Epithelial cell of prostate (primary cell): Measurements from ENCODE around the gene ATP8A1.
"Not testable (repeated sequence)": the region's sequence is repeated elsewhere in the genome, so short reads cannot be mapped to it uniquely, and the experiment has no call there.

Experiments used
- DNase-seq: peaks from one replicate; pipeline ENCODE4 v3.0.0-alpha.2; 2011; ENCODE audit warnings: low read depth, low spot score
- H3K27ac ChIP-seq: fragments of 450-650 bp; 2 replicates; pipeline ENCODE4 v1.5.1; 2017; ENCODE audit warnings: mild to moderate bottlenecking

Gene ATP8A1

DNA sequence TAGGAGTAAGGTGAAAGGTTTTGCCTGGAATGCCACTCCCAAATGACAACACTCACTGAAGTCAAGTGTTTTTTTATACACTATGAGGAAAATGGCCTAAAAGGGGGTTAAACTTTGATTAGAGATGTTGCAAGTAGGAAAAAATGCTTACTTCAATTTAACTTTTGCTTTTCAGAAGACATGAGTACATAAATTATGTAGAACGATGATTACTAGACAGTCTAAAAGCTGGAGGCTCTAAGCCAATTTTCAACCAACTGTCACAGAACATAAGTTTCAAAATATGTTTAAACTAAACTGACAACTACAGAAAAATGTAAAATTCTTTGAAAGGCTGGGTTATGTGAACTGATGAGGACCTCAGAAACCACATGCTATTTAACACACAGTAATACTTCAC is 176.2 kb downstream of the ATP8A1 start:
- no peak overlapping the region for H3K27ac ChIP-seq
- DNase-seq = no peak

DNA sequence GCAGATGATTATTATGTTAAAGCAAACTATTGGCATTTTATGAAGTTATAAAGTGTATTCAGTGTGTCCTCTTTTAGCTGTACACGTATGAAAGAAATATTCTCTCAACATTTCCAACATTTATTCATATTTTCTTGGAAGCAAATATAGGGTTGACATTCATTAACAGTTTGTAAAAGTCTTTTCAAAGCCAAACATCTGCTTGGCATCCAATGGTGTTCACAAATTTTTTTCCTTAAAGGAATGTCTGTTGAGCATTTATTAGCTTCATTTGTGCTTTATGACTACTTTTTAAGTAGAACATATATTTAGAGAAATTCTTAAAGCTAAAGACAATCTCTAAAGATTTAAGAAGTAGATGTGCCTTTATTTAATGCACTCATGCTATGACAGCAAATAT is 176.6 kb downstream of the ATP8A1 start:
- no peak overlapping the region for H3K27ac ChIP-seq
- DNase-seq = no peak

DNA sequence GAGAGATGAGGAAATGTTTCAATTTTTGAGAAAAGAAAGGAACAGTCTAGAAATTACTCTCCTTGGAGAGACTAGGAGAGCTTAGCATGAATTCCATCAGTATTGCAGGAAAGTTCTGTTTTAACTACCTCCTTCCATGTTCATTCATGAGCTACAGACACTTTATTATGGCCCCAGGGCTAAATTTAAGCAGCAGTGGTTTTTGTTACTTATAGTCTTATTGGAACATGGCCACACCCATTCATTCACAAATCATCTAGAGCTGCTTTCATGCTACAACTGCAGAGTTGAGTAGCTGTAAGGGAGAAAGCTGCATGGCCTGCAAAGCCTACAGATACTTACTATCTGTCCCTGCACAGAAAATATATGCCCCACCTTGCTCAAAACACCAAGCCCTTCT is 178.0 kb downstream of the ATP8A1 start:
- no peak overlapping the region for H3K27ac ChIP-seq
- no peak for DNase-seq

DNA sequence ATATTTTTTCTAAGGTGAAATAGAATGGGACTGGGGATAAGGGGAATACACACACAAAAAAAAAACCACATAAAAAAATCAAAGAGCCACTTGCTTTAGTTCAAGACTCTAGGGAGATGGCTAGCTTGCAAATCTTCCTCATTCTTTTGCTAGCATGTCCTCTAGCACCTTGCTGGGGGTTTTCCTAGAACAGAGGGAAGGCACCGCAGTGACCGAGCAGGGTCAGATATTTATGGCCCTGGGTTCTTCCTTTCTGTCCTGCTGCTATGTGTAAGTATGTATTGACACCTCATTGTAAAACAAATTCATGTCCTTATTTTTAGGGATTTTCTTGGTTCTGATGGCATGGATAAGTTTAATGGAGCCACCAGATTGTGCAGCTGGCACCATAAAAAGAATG is 178.4 kb downstream of the ATP8A1 start:
- no peak for DNase-seq
- H3K27ac ChIP-seq = no peak overlapping the region

DNA sequence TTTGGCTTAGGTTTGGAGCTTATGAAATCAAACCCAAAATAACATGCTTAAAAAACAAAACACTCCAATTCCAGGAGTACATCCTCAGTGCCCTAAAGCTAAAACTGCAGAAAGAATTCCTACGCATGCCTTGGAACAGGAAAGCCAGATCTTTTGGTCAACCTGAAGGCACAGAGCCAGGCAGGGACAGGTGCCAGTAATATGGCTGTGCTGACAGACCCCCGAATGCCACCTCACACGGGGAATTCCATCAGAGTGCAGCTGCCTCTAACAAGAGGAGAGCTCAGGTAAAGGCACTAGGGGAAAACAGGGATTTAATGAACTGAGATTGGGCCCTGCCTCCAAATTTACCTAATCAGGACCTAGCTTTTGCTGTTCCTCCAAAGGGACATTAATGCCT is 182.5 kb downstream of the ATP8A1 start:
- DNase-seq = no peak
- H3K27ac ChIP-seq = no peak overlapping the region

DNA sequence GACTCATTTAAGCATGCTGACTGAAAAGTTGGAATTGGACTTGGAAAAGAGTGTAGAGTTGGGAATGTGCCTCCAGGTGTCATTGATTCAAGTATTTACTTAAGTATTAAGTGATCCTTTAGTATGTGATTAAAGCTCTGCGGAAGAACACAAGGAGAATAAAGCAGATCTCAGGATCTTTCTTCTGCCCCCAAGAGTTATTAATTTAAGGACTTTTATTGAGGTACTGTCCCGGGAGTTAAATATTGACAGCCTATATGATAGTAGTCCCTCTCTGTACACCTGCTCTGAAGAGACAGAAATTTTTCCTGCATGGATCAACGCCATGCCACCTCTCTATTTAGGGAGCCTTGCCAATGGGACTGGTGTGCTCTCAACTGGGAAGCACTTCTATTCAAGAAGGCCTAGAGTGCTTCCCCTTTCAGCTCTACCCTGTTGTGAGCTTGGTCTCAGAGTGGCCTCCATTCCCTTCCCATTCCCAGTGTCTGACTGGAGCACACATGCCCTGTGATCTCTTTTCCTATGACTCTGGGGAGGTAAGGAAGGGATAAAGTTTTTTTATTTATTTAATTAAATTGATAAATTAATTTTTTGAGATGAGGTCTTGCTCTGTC is 183.7 kb downstream of the ATP8A1 start:
- DNase-seq = no peak
- no peak overlapping the region for H3K27ac ChIP-seq

DNA sequence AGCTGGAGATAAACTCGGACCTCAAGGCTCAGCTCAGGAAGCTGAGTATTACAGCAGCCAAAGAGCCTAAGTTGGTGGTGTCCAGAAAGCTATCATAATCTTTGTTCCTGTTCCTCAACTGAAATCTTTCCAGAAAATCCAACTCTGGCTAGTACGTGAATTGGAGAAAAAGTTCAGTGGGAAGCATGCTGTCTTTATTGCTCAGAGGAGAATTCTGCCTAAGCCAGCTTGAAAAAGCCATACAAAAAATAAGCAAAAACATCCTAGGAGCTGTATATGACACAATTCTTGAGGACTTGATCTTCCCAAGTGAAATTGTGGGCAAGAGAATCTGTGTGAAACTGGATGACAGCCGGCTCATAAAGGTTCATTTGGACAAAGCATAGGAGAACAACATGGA is 185.0 kb downstream of the ATP8A1 start:
- DNase-seq = no peak
- H3K27ac ChIP-seq = no peak overlapping the region

DNA sequence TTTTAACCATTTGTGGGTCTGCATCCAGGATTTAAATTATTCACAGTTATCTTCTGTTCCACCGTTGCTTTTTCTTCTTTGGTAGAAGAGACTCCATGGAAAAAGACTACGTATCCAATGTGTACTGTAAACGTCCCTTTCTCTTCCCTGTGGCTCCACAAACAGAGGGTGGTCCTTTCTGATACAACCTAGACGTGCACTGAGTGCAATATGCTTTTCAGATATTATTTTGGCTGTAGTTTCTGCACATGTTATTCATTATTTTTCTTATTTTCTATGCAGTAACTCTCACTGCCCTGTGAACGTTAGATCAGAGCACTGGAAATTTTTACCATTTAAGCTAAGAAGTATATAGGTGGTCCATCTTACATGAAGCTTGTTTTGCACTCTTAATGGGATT is 186.9 kb downstream of the ATP8A1 start:
- no peak overlapping the region for H3K27ac ChIP-seq
- DNase-seq = no peak

DNA sequence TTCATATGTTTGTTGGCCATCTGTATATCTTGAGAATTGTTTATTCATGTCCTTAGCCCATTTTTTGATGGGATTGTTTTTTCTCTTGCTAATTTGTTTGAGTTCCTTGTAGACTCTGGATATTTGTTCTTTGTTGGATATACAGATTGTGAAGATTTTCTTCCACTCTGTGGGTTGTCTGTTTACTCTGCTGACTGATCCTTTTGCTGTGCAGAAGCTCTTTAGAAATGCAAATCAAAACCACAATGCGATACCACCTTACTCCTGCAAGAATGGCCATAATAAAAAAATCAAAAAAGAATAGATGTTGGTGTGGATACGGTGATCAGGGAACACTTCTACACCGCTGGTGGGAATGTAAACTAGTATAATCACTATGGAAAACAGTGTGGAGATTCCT is 189.1 kb downstream of the ATP8A1 start:
- H3K27ac ChIP-seq, DNase-seq: not testable (repeated sequence)

DNA sequence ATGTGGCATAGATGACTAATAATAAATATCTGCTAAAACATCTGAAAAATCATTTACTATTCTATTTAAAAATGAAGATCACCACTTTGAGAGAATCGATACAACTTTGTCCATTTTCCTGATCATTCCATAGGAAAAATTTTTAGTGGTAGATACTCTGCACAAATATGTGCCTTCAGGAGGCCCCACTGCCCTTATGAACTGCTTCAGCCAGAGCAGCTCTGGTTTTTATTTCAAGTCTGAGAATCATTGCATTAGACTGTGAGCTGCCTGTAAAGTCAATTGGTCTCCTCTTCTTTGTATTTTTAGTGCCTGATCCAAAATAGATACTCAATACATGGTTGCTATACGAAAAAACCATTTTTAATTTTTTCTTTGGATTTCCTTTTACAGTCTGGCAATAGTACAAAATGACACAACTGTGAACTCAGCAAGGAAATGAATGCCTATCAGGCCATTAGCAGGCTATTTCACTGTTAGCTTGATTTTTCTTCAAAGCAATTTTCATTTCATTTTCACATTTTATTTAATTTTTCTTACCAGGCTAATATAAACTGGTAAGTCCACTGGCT is 190.5 kb downstream of the ATP8A1 start:
- no peak overlapping the region for H3K27ac ChIP-seq
- DNase-seq = no peak

DNA sequence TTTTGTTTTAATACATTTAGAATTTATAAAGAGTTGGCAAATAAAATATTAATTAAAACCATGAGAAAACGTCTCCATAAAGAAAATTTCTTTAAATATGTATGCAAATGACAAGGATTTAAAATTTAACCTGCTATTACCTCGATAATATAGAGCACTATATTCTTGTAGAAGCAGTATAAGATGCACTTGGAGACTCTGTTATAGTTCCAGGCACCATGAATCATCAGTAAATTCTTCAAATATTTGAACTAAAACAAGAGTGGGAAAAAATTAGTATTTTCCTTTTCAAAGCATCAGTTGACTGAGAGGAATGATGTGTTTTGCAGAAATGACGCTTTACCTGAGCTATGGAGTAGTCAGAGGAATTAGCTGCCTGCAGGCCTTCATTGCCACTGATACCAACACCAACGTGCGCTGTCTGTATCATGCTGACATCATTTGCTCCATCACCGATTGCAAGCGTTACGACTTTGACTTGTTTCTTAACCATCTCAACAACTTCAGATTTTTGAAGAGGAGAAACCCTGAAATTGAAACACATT is 192.3 kb downstream of the ATP8A1 start:
- DNase-seq = no peak
- no peak overlapping the region for H3K27ac ChIP-seq

DNA sequence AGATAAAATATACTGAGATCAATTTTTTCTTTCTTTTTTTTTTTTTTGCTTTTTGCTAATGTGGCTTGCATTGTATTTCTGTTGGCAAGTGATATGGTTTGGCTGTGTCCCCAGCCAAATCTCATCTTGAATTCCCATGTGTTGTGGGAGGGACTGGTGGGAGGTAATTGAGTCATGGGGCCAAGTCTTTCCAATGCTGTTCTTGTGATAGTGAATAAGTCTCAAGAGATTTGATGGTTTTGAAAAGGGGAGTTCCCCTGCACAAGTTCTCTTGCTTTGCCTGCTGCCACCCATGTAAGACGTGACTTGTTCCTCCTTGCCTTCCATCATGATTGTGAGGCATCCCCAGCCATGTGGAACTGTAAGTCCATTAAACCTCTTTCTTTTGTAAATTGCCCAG is 195.7 kb downstream of the ATP8A1 start:
- H3K27ac ChIP-seq, DNase-seq: not testable (repeated sequence)

DNA sequence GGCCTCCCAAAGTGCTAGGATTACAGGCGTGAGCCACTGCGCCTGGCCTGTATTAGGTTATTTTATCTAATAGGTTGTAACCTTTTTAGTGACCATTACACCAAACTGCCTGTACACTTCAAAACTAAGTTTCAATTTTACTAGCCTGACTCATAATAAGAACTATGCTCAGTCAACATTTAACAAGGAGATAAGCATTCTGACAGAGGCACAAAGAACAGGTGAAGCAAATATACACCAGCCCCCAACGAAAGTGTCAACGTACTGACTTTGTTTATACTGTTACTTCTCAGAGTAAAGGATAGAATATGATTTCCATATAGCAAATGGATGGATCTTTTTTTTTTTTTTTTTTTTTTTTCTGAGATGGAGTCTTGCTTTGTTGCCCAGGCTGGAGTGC is 196.9 kb downstream of the ATP8A1 start:
- no peak for DNase-seq
- no peak overlapping the region for H3K27ac ChIP-seq

DNA sequence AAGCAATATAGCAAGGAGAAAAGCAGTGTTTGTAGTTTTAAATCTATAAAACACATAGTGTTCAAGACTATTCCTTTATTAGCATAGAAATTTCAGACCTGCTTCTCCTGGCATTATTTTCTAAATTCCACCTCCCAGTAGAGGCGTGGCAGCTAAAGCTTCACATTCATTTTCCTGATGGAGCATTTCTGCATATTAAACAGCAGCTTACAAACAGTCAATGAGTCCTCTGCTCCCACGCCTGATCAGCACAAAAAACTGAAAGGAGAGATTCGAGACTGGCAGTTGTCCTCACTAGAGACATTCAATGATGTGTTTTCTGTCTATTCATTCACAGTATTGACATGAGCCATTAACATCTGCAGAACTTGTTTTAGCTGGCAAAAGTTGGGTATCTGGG is 198.2 kb downstream of the ATP8A1 start:
- DNase-seq = no peak
- H3K27ac ChIP-seq = no peak overlapping the region

DNA sequence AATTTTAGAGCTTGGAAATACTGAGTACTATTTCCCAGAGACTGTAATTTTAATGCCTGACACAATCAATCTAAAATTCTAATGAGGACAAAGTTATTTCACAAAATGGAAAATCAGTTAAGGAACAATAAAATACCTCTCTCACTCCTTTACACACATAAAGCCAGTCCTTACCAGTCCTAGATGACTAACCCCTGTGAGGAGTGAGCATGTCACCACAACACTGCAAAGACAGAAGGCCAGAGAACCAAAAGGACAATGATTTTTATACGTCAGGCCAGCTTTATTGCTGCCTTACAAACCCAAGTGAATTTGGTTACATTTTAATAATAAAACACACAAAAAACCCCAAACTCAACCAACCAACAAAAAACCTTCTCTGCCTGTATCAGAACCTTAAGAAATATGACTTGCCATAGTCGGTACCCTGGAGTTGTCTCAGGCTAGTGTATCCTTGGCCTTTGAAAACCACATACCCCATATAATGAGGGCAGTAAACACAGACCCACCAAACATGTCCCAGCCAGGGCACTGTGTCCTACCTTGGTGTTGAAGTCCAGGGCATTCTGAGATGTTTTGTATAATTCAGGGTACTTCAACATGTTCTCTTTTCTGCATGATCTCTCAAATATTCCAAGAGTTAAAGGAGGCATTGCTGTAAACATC is 202.0 kb downstream of the ATP8A1 start:
- no peak overlapping the region for H3K27ac ChIP-seq
- peak; percentile 10 for DNase-seq

DNA sequence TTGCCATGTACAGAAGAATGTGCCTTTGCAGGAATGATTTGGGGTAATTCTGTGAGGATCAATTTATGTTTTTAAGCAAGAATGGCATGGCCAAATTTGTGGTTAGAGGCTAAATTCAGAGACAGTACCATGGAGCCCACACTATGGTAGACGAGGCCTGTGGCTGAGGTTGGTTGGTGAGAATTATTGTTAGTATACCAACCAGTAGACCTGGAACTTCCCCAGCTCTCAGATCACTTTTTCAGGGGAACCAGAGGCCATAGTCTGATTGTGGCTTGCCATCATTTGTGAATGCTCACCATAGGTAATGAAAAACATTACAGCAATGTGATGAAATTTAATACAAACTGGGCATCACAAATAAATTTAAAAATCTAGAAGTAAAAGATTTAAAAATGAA is 203.3 kb downstream of the ATP8A1 start:
- no peak for DNase-seq
- H3K27ac ChIP-seq = no peak overlapping the region

DNA sequence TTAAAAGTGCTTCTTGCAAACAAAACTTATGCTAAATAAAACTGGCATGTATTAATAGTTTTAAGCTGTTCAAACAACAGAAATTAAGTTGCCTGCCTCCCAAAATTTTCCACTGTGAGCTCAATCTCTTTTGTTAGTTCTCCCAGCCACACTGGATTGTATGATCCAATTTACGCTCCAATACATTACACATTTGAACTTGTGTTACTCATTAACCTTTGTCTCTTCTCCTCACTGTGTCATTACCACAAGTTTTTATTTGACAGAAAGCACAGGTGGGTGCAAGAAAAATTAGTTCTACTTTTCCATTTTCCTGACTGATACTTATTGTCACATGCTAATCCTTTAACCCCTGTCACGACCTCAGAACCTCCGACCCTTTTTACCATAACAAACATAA is 204.1 kb downstream of the ATP8A1 start:
- DNase-seq = no peak
- H3K27ac ChIP-seq = no peak overlapping the region

DNA sequence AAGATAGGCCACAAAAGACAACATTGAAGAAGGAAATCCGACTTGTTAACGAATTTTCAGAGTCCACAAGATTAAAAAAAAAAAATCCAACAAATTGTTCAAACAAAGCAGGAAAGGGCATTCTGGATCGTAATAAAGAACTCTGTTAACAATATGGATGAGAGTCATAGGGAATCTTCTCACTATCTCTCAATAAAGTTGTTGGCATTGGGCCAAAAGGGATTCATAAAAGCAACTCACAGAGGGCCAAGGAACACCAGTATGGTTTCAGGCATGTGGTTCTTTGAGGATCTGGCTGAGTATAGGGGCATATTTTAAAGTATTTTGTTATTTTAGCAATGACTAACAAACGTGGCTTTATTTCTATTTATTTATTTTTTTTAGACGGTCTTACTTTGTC is 210.1 kb downstream of the ATP8A1 start:
- no peak for DNase-seq
- no peak overlapping the region for H3K27ac ChIP-seq

DNA sequence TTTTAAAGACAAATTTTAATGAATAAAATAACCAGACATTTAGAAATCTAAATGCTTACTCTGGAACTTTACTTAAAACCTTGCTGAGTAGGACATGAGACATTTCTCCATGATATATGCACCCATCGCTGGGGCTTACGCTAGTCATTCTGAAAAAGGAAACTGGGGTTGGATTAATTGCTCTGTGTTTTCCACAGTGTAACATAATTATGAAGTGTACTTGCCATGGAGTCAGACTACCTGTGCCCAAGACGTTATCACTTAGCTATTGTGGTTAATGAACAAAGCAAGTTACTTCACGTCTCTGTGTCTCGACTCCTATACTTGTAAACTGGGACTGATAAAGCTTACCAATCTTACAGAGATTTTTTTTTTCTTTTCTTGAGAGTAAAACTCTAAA is 211.9 kb downstream of the ATP8A1 start:
- DNase-seq = no peak

DNA sequence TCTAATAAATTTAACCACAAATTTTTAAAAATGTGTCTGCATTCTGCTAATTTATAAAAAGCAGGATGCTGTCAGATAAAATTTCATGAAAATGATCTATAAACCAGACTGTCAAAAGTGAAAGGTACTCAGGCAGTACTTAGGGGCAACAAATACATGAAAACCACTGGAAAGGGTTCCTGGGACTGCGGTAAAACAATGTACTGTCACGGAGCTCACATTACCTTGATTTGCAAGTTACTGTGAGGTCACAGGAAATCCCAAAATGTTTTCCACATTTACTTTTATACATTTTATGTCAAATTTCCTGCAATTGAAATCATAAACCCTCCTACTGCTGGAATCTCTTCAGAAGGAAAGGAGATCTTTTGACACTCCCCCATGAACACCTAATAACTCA is 214.3 kb downstream of the ATP8A1 start:
- H3K27ac ChIP-seq = no peak overlapping the region
- no peak for DNase-seq

More for the DNA sequence above, 211.9 kb downstream of the ATP8A1 start:
- H3K27ac ChIP-seq = no peak overlapping the region

DNA sequence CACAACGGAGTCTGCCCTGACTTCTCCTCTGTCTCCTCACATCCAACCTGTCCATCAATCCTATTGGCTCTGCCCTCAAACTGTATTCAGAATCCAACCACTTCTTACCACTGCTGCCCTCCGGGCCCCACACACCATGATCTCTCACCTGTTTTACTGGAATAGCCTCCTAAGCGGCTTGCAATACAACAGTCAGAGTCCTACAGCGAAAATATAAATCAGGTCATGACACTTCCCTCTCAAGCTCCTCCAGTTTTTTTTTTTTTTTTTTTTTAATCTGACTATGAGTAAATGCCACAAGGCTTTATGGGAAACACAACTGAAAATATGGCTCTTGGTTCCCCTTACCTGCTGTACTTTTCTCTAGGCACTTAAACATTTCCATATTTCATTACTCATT is 216.8 kb downstream of the ATP8A1 start:
- no peak overlapping the region for H3K27ac ChIP-seq
- no peak for DNase-seq
